ENCODE data around the gene EIF1. TPM values are rescaled to one million over a fixed set of nuclear protein-coding genes. Genes with fewer than 3 reads are reported as not detected.
"Not testable (repeated sequence)": the region's sequence is repeated elsewhere in the genome, so short reads cannot be mapped to it uniquely, and the experiment has no call there.

The EIF1 gene
- total and polyA plus RNA-seq, 12 donors = 105 to 1,189 (median 442) TPM

DNA sequence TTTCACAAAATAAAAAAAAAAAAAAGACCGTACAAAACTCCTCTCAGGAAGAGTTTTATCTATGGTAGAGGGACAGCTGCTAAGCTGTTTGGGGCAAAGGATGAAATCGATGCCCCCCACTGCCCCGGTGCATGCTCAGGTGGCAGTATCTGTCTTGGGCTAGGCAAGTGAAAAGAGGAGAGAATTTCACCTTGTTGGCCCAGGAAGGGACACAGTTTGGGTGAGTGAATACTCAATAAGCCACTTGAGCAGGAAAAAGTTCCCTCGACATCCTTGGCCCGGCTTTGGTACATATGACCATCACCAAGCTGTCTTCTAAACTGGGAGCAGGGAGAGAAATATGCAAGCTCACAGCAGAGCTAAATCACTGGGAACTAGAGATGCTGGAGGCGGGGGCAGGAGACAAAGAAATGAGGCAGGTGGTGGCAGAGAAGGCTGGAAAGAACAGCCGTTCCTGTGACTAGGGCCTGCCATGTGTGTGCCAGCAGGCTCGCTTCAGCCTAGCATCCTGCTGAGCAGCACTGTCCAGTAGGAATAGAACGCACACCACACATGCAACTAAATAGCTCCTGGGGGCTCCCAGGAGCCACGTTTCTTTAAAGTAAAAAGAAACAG lies 8.2 kb upstream of the EIF1 start:
- no peak for TF ChIP-seq POLR2A (IDR thresholded peaks at IDR 0.05)
- Histone ChIP-seq H3K27me3 (no peaks in the 10 kb centered on the region), H3K4me3 (no peak overlapping the region), H3K27ac (no peak overlapping the region), H3K4me1 (replicated peaks in 1 of 2) (no peaks in the 10 kb centered on the region), H3K9me3 (replicated peaks in 1 of 3) (no peaks in the 10 kb centered on the region), H3K36me3 (replicated peaks in 1 of 2) (no peaks in the 10 kb centered on the region)
- intact Hi-C loops (cut with DNase I) = no loop called here
- no peak for DNase-seq
- WGBS, 4 donors = 76 to 89% (median 82%) methylated on average over 10 of the region's 10 CpGs

DNA sequence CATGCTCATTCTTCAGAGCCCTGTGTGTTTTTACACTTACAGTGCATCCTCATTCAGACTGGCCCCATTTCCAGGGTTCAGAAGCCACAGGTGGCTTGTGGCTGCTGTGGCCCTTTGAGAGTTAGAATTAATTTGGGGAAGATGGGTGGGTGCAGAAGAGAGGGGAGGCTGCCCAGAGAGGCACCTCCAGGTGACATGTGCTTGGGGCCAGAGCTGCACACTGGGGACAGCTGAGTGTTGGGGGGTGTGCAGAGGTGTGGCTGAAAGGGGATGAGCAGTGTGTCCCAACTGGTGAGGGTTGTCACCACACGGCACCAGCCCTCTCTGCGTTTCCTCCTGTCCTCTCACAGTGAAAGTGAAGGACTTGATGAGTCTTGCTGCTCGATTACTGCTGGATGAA lies 6.9 kb upstream of the EIF1 start:
- no peak overlapping the region for H3K27ac ChIP-seq
- H3K27me3 ChIP-seq = no peaks in the 10 kb centered on the region
- TF ChIP-seq POLR2A (IDR thresholded peaks at IDR 0.05) = no peak
- TF ChIP-seq, protein P1, sequence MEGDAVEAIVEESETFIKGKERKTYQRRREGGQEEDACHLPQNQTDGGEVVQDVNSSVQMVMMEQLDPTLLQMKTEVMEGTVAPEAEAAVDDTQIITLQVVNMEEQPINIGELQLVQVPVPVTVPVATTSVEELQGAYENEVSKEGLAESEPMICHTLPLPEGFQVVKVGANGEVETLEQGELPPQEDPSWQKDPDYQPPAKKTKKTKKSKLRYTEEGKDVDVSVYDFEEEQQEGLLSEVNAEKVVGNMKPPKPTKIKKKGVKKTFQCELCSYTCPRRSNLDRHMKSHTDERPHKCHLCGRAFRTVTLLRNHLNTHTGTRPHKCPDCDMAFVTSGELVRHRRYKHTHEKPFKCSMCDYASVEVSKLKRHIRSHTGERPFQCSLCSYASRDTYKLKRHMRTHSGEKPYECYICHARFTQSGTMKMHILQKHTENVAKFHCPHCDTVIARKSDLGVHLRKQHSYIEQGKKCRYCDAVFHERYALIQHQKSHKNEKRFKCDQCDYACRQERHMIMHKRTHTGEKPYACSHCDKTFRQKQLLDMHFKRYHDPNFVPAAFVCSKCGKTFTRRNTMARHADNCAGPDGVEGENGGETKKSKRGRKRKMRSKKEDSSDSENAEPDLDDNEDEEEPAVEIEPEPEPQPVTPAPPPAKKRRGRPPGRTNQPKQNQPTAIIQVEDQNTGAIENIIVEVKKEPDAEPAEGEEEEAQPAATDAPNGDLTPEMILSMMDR (IDR thresholded peaks at IDR 0.05) = no peak
- DNase-seq = no peak
- H3K4me3 ChIP-seq = no peak overlapping the region
- WGBS, 4 donors = 85 to 98% (median 86%) methylated on average over 3 of the region's 3 CpGs
- H3K36me3 ChIP-seq (replicated peaks in 1 of 2) = no peaks in the 10 kb centered on the region
- H3K4me1 ChIP-seq (replicated peaks in 1 of 2) = no peaks in the 10 kb centered on the region
- no peaks in the 10 kb centered on the region for H3K9me3 ChIP-seq (replicated peaks in 1 of 3)
- intact Hi-C loops (cut with DNase I) = no loop called here

DNA sequence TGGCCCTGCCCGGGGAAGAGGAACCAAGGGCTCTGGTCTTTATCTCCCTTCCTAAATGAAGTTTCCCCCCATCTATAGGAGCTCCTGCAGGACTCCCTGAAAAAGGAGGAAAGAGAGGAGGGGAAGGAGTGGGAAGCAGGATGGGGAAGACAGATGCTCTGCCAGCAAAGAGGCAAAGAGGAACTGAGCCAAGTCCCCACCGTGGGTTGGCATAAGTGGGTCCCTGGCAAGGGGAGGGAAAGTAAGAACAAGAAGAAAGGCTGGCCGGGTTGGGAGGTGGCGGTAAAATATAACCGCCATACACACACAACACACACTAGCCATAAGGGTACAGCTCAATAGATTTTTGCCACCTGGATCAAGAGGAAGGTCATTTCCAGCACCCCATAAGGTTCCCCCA lies 6.1 kb upstream of the EIF1 start:
- H3K4me1 ChIP-seq (replicated peaks in 1 of 2) = peaks cover 0 to 4% of the 10 kb centered on the region in 2 donors
- TF ChIP-seq, protein P1 (IDR thresholded peaks at IDR 0.05) = no peak
- TF ChIP-seq POLR2A (IDR thresholded peaks at IDR 0.05) = no peak
- no peak for DNase-seq
- no peak overlapping the region for H3K27ac ChIP-seq
- H3K9me3 ChIP-seq (replicated peaks in 1 of 3) = no peaks in the 10 kb centered on the region
- H3K36me3 ChIP-seq (replicated peaks in 1 of 2) = no peaks in the 10 kb centered on the region
- H3K4me3 ChIP-seq = no peak overlapping the region
- 74 to 84% (median 76%) methylated on average over 5 of the region's 5 CpGs for WGBS, 4 donors
- H3K27me3 ChIP-seq = no peaks in the 10 kb centered on the region
- intact Hi-C loops (cut with DNase I) = no loop called here

DNA sequence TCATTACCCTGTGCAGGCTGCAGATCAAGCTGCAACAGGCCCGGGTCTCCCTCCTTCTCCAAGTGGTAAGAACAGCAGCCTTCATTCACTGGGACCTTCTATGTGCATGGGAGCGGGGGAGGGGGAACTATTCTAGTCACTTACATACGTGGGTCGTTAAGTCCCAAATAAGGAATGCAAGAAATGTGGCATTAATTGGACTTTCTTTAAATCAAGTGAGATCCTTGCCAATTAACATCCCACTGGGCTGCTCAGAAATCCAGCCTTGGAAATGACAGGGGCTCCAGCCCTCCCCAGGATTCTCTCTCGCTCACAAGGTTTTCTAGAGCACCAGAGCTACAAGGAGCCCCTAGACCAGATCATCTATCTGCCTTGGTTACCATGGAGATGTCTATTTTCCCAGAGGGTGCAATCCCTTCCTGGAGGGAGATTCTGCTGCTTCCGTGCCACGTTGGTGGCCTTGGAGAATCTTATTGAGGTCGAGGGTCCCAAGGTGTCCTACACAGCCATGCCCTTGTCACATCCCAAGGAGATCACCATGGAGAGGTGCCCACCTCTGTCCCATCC lies 5.2 kb upstream of the EIF1 start:
- WGBS, 4 donors = 56 to 65% (median 61%) methylated on average over 8 of the region's 8 CpGs
- DNase-seq = no peak
- TF ChIP-seq POLR2A (IDR thresholded peaks at IDR 0.05) = no peak
- TF ChIP-seq, protein P1 (IDR thresholded peaks at IDR 0.05) = no peak
- peaks cover 0 to 7% of the 10 kb centered on the region in 2 donors for H3K4me1 ChIP-seq (replicated peaks in 1 of 2)
- peak overlapping the region in 1 of 5 donors; percentile 26 for H3K27ac ChIP-seq
- H3K36me3 ChIP-seq (replicated peaks in 1 of 2) = no peaks in the 10 kb centered on the region
- no peak overlapping the region for H3K4me3 ChIP-seq
- H3K9me3 ChIP-seq (replicated peaks in 1 of 3) = no peaks in the 10 kb centered on the region
- intact Hi-C loops (cut with DNase I) = no loop called here
- no peaks in the 10 kb centered on the region for H3K27me3 ChIP-seq

DNA sequence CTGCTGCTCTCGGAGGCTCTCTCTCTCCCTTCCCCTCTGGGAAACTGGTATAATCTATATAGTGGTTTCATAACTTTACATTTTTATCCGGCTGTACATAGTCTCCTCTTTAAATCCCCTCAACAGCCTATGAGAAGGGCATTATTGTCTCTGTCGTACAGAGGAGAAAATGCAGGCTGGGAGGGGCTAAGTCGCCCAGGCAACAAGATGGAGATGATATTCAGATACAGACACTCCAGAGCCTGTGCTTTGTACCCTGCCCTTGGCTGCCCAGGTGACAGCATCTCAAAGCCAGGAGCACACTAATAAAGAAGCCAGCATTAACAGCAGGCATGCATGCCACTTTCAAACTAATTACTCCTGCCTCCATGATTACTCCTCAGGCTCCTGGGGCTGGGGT lies 4.7 kb upstream of the EIF1 start:
- Histone ChIP-seq H3K36me3 (replicated peaks in 1 of 2) (no peaks in the 10 kb centered on the region), H3K4me3 (no peak overlapping the region), H3K4me1 (replicated peaks in 1 of 2) (peaks cover 0 to 7% of the 10 kb centered on the region in 2 donors), H3K27ac (peak overlapping the region in 1 of 5 donors; percentile 26), H3K27me3 (no peaks in the 10 kb centered on the region), H3K9me3 (replicated peaks in 1 of 3) (no peaks in the 10 kb centered on the region)
- intact Hi-C loops (cut with DNase I) = no loop called here
- no peak for TF ChIP-seq POLR2A (IDR thresholded peaks at IDR 0.05)
- TF ChIP-seq, protein P1 (IDR thresholded peaks at IDR 0.05) = no peak
- 64 to 73% (median 68%) methylated on average over 4 of the region's 4 CpGs for WGBS, 4 donors
- no peak for DNase-seq

DNA sequence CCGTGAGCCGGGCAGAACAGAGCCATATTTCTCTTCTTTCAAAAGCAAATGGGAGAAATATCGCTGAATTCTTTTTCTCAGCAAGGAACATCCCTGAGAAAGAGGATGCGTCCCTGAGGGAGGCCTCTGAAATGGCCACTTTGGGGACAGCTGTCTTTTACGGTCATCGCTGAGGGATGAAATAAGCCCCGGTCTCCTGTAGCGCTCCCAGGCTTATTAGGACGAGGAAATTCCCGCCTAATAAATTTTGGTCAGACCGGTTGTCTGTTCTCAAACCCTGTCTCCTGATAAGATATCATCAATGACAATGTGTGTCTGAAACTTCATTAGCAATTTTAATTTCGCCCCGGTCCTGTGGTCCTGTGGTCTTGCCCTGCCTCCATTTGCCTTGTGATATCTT lies 2.9 kb upstream of the EIF1 start:
- DNase-seq; H3K9me3 ChIP-seq (replicated peaks in 1 of 3); intact Hi-C loops (cut with DNase I); H3K27ac ChIP-seq; H3K4me3 ChIP-seq; H3K27me3 ChIP-seq: not testable (repeated sequence)
- 90 to 94% (median 92%) methylated on average over 13 of the region's 13 CpGs for WGBS, 4 donors
- H3K36me3 ChIP-seq (replicated peaks in 1 of 2) = peaks cover 0 to 14% of the 10 kb centered on the region in 2 donors
- H3K4me1 ChIP-seq (replicated peaks in 1 of 2) = peaks cover 9 to 18% of the 10 kb centered on the region in 2 donors
